ENCODE results near the gene TMEM168. TPM values are rescaled to one million over a fixed set of nuclear protein-coding genes. Genes with fewer than 3 reads are reported as not detected.

The TMEM168 gene
- total RNA-seq (2022; extraction: Qiagen RNA extraction), result 6.3 to 11.5 TPM (median 8.6 TPM) in 5 replicates

GRCh38 chr7:112789817-112790585 lies at the start of gene TMEM168:
Gene TMEM168 (minus strand): TSS chr7:112790393. CDS start chr7:112784825, 5,568 bp downstream.

Measured in A549 treated with Mapracorat at 1 μM for 4 hours (cell line).